Heart right ventricle (tissue), 16 donors: Measurements from ENCODE around the gene CIC. TPM values are rescaled to one million over a fixed set of nuclear protein-coding genes. Genes with fewer than 3 reads are reported as not detected.

ENCODE experiments used
- ATAC-seq, 8 donors: fragments of 200-7000 bp; cut with Tn5 transposase; one replicate each; pipeline ENCODE4 v1.9.1; 2020; ENCODE audit warnings: mild to moderate bottlenecking in 8 of 8, moderate library complexity in 8 of 8, moderate number of reproducible peaks in 1 of 8
- DNase-seq, 2 donors: peaks; one replicate each; pipeline ENCODE4 v3.0.0-alpha.2; 2020
- H3K27ac ChIP-seq, 10 donors: fragments of 200-600 bp; sonication (generic) in 2 of 10; one replicate each; pipeline versions ENCODE4 v1.5.0 to v1.8.0; 2020 to 2022; ENCODE audit warnings: mild to moderate bottlenecking in 3 of 10
- H3K27me3 ChIP-seq, 7 donors: fragments of 200-600 bp; one replicate each; pipeline ENCODE4 v1.8.0; 2021 to 2022; ENCODE audit warnings: mild to moderate bottlenecking in 2 of 7
- H3K36me3 ChIP-seq, 9 donors: fragments of 200-600 bp; sonication (generic) in 1 of 9; one replicate each; pipeline versions ENCODE4 v1.5.0 to v1.8.0; 2020 to 2022; ENCODE audit warnings: mild to moderate bottlenecking in 2 of 9
- H3K4me1 ChIP-seq, 9 donors: fragments of 200-600 bp; sonication (generic) in 1 of 9; one replicate each; pipeline versions ENCODE4 v1.5.0 to v1.8.0; 2020 to 2022; ENCODE audit warnings: mild to moderate bottlenecking in 4 of 9
- H3K4me3 ChIP-seq, 10 donors: fragments of 200-600 bp; sonication (generic) in 2 of 10; one replicate each; pipeline versions ENCODE4 v1.5.0 to v1.8.0; 2020 to 2022; ENCODE audit warnings: mild to moderate bottlenecking in 7 of 10, moderate library complexity in 2 of 10
- H3K9me3 ChIP-seq, 11 donors: fragments of 200-600 bp in 10 of 11; sonication (generic) in 2 of 11; one replicate each; pipeline versions ENCODE4 v1.5.0 to v1.8.0; 2013 to 2022; ENCODE audit warnings: mild to moderate bottlenecking in 2 of 11, control low read depth in 1 of 11, moderate library complexity in 1 of 11
- CTCF ChIP-seq, 9 donors: fragments of 200-600 bp; sonication (generic) in 2 of 9; IDR thresholded peaks; one replicate each; pipeline versions ENCODE4 v1.5.0 to v1.8.0; 2021 to 2022; ENCODE audit warnings: antibody characterized with exemption in 9 of 9, mild to moderate bottlenecking in 5 of 9, moderate library complexity in 1 of 9
- WGBS, 2 donors: extraction: QIAGEN DNeasy Blood & Tissue Kit; methylation state at CpG; one replicate each; pipeline ENCODE4 v1.1.7; 2013; ENCODE audit warnings: inconsistent platforms in 1 of 2; 5-methylcytosine and 5-hydroxymethylcytosine counted together
- intact Hi-C, 10 donors: fragments of 100-400 bp; cut with DNase I; formaldehyde crosslinking; loops; one replicate each; pipeline versions ENCODE4 v1.11.1 to v1.14.2; 2022
- long read RNA-seq, 3 donors: library from polyadenylated mRNA; unstranded; transcript quantifications; one replicate each; pipeline ENCODE4 v2.0.0, GENCODE V29; 2020 to 2021
- polyA plus RNA-seq, 2 donors: library from polyadenylated mRNA; stranded (reverse); fragments of 200-250 nt; gene quantifications; one replicate each; pipeline ENCODE4 v1.2.3, GENCODE V29; 2013
- total RNA-seq, 10 donors: library from RNA; stranded (reverse); fragmentation: NEBNext Ultra II Directional in 3 of 10; extraction: Animal tissue kit (Norgen Biotek cat#: 25700) in 3 of 10; gene quantifications; one replicate each; pipeline versions ENCODE4 v1.2.1 to v1.2.4, GENCODE V29; 2021 to 2023
- donor health status: Arrhythmogenic right ventricular cardiomyopathy.
- donor health status: ischemic (EF 13 %, LVEDD 7.1; RV severe dilation, severe dysfunction).
- donor health status: healthy with polysubstance abuse.
- donor health status: DM: no; HTN: yes; CAD: no.
- donor health status: DM: no; HTN: no; CAD: no.
- donor health status: ischemic (EF 25% LVEDD 6.9; RV normal size, moderate dysfunction).
- donor health status: ischemic (EF 25% LVEDD 5.7; RV mildly dilated, moderate dysfunction).
- donor health status: healthy.
- donor health status: DM: yes; HTN: yes; CAD: no.
- donor health status: Ischemic cardiomyopathy.
- donor health status: ischemic (EF 35%, LVEDD 5.7; RV mildly dilated, moderate dysfunction).
- donor health status: nonischemic (EF 11% LVEDD 7.7; RV severe dilation, severe dysfunction).
- donor health status: DM: yes; HTN: yes; CAD: no.
- donor health status: PGD.
- donor health status: ischemic (EF 29% LVEDD 5.4; RV normal size, mild dysfunction).
- donor health status: nonischemic (EF 23%, LVEDD 6.1; RV moderate dilation, normal function).

CIC gene
- total RNA-seq, result 10 to 100 TPM; 27.9 to 42.0 (median 32.0) TPM
- 10 to 100 TPM; 17.6 to 39.8 TPM for polyA plus RNA-seq
- long read RNA-seq, donor 1, partial matches to known transcripts, result 3 of 6 reads
- long read RNA-seq, donor 1, other reads (novel, unspliced or antisense), result 3 of 6 reads
- long read RNA-seq, donor 2, partial matches to known transcripts, result 19 of 22 reads
- long read RNA-seq, donor 2, other reads (novel, unspliced or antisense), result 3 of 22 reads
- long read RNA-seq, donor 3, partial matches to known transcripts, result 4 of 7 reads
- long read RNA-seq, donor 3, other reads (novel, unspliced or antisense), result 1 of 7 reads

DNA sequence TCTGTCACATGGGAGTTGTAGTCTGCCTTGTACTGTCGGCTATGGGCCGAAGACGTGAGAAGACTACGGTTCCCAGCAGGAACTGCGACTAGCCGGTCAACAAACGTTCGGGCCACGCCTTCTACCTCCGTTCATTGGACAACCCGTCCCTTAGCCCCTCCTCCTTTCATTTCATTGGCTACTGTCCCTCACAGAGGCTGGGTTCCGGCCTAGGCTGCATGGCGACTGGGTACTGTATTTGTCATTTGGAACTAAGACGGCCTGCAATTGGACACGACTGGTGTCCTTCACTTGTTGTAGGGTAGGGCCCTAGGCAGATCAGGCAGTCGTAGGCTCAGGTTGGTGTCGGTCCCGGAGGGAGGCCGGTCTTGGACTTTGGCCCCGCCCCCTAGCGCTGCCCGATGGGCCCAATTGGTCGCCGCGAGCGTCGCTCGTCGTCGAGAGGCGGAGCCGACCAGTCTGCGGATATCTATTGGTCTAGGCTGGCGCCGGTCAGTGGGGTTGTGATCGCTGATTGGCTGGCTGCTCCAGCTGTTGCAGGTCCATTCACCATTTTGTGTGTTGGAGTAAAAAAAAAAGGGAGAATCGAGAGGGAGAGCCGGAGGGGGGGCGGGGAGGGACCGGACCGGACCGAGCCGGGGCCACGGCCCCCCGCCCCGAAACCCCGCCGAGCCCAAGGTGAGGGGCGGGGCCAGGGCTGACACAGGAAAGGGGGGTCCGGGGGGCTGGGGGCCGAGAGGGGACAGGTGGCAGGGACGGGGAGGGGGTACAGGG lies at the start of gene CIC:
CIC (plus strand) TSS at position 549 of the 774 bp plus-strand sequence. CDS start 2,532 bp downstream, outside the sequence.
- peaks cover 0 to 26% (median 19%) of the 10 kb centered on the region in 9 donors for H3K36me3 ChIP-seq
- peak; percentile 84 to 93 (median 88) for ATAC-seq
- H3K4me1 ChIP-seq, result peaks cover 18 to 39% (median 29%) of the 10 kb centered on the region in 9 donors
- peak; percentile 99 to 100 for DNase-seq
- H3K4me3 ChIP-seq, result peak within 1 kb of the TSS; percentile 38 to 83 (median 66)
- H3K27ac ChIP-seq, result peak within 1 kb of the TSS; percentile 90 to 99 (median 98)
- WGBS, 2 donors, result 0 to 1% methylated on average over 51 to 52 of the region's 52 CpGs
- H3K9me3 ChIP-seq, result no peaks in the 10 kb centered on the region
- H3K27me3 ChIP-seq, result no peaks in the 10 kb centered on the region
- intact Hi-C loops, result loop anchor here in 5 of 10 donors (1.0 to 2.0 kb wide), 3 partner anchors 14 to 15 kb away; partner anchors contain the start of gene ERF (in 4 of the 5)
- TF ChIP-seq CTCF (IDR thresholded peaks at IDR 0.05), result no peak

DNA sequence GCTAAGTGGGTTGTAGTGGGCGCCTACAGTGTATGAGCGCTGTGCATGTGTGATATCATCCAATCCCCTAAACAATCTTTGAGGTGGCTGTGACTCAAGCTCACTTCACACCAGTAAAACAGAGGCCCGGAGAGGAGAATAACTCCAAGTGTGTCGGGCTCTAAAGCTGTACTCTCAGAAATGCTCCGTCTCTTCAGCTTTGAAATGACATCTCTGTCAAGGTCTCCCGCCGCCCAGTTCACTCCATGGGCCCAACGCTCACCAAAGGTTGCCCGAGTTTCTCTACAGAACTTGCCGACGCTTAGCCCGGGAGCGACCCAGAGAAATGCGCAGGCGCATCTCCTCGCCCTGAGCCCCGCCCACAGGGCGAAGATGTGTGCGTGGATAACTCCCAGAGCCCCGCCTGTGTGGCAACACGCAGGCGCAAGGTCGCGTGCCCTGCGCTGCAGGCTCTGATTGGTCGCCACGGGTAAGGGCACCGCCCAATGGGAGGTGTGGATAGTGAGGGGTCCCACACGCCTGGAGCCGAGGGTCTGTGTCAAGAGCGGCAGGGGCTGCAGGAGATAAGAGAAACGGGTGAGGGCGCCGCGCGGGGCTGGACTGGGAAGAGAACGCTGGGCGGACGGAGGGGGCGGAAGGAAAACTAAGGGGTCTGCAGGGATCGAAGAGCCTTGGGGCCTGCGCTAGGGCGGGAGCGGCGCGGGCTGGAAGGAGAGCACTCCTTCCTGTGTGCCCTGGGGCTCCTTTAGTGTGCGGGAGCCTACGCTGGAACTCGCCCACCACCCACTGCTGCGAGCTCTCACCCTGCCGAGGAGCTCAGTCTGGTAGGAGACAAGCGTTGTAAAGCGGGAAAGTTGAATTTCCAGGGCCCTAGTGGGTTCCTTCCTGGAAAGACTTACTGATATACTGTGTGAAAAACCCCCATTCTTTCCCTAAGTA lies 49.0 kb upstream of the CIC start, which contains the start of gene ZNF526:
ZNF526 (plus strand) TSS at position 501 of the 939 bp plus-strand sequence. CDS start 4,092 bp downstream, outside the sequence.
- DNase-seq (peak; percentile 97), ATAC-seq (peak; percentile 90 to 95 (median 94))
- intact Hi-C loops, result loop anchor here in 1 of 10 donors (1.0 kb wide), 1 partner anchor 22 kb away; the partner anchor contains the start of gene GSK3A
- Histone ChIP-seq H3K27me3 (no peaks in the 10 kb centered on the region), H3K4me1 (peaks cover 4 to 57% (median 40%) of the 10 kb centered on the region in 9 donors), H3K9me3 (no peaks in the 10 kb centered on the region), H3K36me3 (peaks cover 0 to 24% (median 9%) of the 10 kb centered on the region in 9 donors), H3K4me3 (peak within 1 kb of the TSS; percentile 65 to 96 (median 85)), H3K27ac (peak within 1 kb of the TSS in 9 of 10 donors; percentile 68 to 98 (median 81))
- 0 to 1% methylated on average over 53 of the region's 53 CpGs for WGBS, 2 donors
- no peak for TF ChIP-seq CTCF (IDR thresholded peaks at IDR 0.05)

DNA sequence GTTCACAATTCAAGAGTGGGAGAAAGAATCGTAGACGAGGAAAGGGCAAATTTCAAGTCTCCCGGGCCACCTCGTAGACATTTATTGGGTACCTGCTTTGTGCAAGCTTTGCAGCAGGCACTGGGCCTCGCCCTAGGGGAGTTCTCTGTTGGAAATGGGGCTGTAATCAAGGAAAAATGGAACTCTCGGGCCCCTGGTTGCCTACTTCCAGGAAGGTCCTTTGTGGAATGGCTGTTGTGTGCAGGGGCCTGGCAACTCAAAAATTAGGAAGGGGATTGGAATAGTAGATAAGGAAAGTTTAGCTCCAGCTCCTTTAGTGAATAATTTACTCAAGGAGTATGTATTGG lies 48.3 kb upstream of the CIC start:
- intact Hi-C loops, result loop anchor here in 1 of 10 donors (1.0 kb wide), 1 partner anchor 22 kb away; the partner anchor contains the start of gene GSK3A
- Histone ChIP-seq H3K4me3 (peak overlapping the region; percentile 65 to 96 (median 85)), H3K4me1 (peaks cover 4 to 51% (median 39%) of the 10 kb centered on the region in 9 donors), H3K27me3 (no peaks in the 10 kb centered on the region), H3K27ac (peak overlapping the region in 9 of 10 donors; percentile 68 to 98 (median 81)), H3K36me3 (peaks cover 0 to 26% (median 16%) of the 10 kb centered on the region in 9 donors), H3K9me3 (no peaks in the 10 kb centered on the region)
- no peak for TF ChIP-seq CTCF (IDR thresholded peaks at IDR 0.05)
- no peak for ATAC-seq
- 3% methylated on average over 6 of the region's 6 CpGs for WGBS, 2 donors
- DNase-seq, result no peak
